Measurements from ENCODE around the gene LRRC45.

GRCh38 chr17:82037889-82038195 is 14.7 kb downstream of the LRRC45 start:
- TF ChIP-seq CTCF (tag by site-specific recombination; IDR thresholded peaks at IDR 0.05) = no peak
- no peak for TF ChIP-seq ZNF274 (IDR thresholded peaks at IDR 0.05; ENCODE audit: low read length)
- TF ChIP-seq ZNF274 (tag by site-specific recombination; IDR thresholded peaks at IDR 0.05; ENCODE audit: borderline replicate concordance) = no peak
- no peak for TF ChIP-seq ZNF776 (tag by site-specific recombination; IDR thresholded peaks at IDR 0.05; ENCODE audit: borderline replicate concordance)
- no peak for TF ChIP-seq ZNF10 (tag by site-specific recombination; IDR thresholded peaks at IDR 0.05)
- no peak for TF ChIP-seq PRDM10 (tag by site-specific recombination; IDR thresholded peaks at IDR 0.05)
- no peak for TF ChIP-seq YY1 (tag by site-specific recombination; IDR thresholded peaks at IDR 0.05)
- TF ChIP-seq ZNF133 (tag by site-specific recombination; IDR thresholded peaks at IDR 0.05) = no peak
- TF ChIP-seq ZNF366 (tag by site-specific recombination; conservative IDR thresholded peaks at IDR 0.05) = no peak
- no peak for TF ChIP-seq ZNF266 (tag by site-specific recombination; IDR thresholded peaks at IDR 0.05; ENCODE audit: low read depth)
- no peak for TF ChIP-seq PBX3 (CRISPR knock-in tag; IDR thresholded peaks at IDR 0.05)
- TF ChIP-seq REST (tag by site-specific recombination; IDR thresholded peaks at IDR 0.05) = no peak
- TF ChIP-seq ZNF324 (tag by site-specific recombination; IDR thresholded peaks at IDR 0.05) = no peak

Data from HEK293 (cell line).